Esophagus (tissue), 2 donors: ENCODE data around the gene CYP1A1. TPM values are rescaled to one million over a fixed set of nuclear protein-coding genes. Genes with fewer than 3 reads are reported as not detected.

ENCODE experiments used
- H3K27ac ChIP-seq, 2 donors: one replicate each; pipeline ENCODE4 v1.5.1; 2013; ENCODE audit warnings: low read depth in 2 of 2, mild to moderate bottlenecking in 2 of 2, inconsistent platforms in 1 of 2, low read length in 1 of 2, moderate library complexity in 1 of 2
- H3K27me3 ChIP-seq, 2 donors: one replicate each; pipeline ENCODE4 v1.6.1; 2013; ENCODE audit warnings: low read length in 2 of 2, control low read depth in 1 of 2, mild to moderate bottlenecking in 1 of 2; ENCODE audit not compliant: insufficient read depth in 2 of 2, control insufficient read depth in 1 of 2
- H3K36me3 ChIP-seq, 2 donors: one replicate each; pipeline ENCODE4 v1.6.1; 2013; ENCODE audit warnings: low read length in 1 of 2; ENCODE audit not compliant: control insufficient read depth in 2 of 2, insufficient read depth in 2 of 2
- H3K4me1 ChIP-seq, 2 donors: one replicate each; pipeline ENCODE4 v1.6.1; 2013; ENCODE audit warnings: low read length in 1 of 2; ENCODE audit not compliant: control insufficient read depth in 2 of 2, insufficient read depth in 2 of 2
- H3K4me3 ChIP-seq, 2 donors: one replicate each; pipeline ENCODE4 v1.5.1; 2013; ENCODE audit warnings: low read length in 2 of 2, mild to moderate bottlenecking in 2 of 2, low read depth in 1 of 2, moderate library complexity in 1 of 2
- H3K9me3 ChIP-seq, 2 donors: one replicate each; pipeline ENCODE4 v1.6.1; 2013; ENCODE audit warnings: mild to moderate bottlenecking in 2 of 2, low read depth in 1 of 2, low read length in 1 of 2, moderate library complexity in 1 of 2; ENCODE audit not compliant: control insufficient read depth in 2 of 2, insufficient read depth in 1 of 2
- WGBS, 2 donors: extraction: QIAGEN DNeasy Blood & Tissue Kit; methylation state at CpG; one replicate each; pipeline ENCODE4 v1.1.7; 2013; 5-methylcytosine and 5-hydroxymethylcytosine counted together
- polyA plus RNA-seq, 2 donors: library from polyadenylated mRNA; stranded (reverse); fragments of 200-250 nt; gene quantifications; one replicate each; pipeline ENCODE4 v1.2.3, GENCODE V29; 2013
- donor health status: healthy with polysubstance abuse.
- donor health status: Bipolar disorder and iron deficiency.

Gene CYP1A1
- polyA plus RNA-seq, 2 donors, result 0.08 to 1.9 TPM

- Histone ChIP-seq H3K27ac (no peak overlapping the region), H3K27me3 (peaks cover 0 to 3% of the 10 kb centered on the region in 2 donors), H3K4me1 (peaks cover 0 to 7% of the 10 kb centered on the region in 2 donors), H3K9me3 (no peaks in the 10 kb centered on the region), H3K36me3 (no peaks in the 10 kb centered on the region), H3K4me3 (no peak overlapping the region)
- 54 to 60% methylated on average over 15 of the region's 15 CpGs for WGBS, 2 donors
These were observed 38.1 kb upstream of the CYP1A1 start for GRCh38 chr15:74763416-74763815.

- 19 to 30% methylated on average over 6 of the region's 6 CpGs for WGBS, 2 donors
- H3K27ac ChIP-seq, result peak overlapping the region in 1 of 2 donors; percentile 5
- H3K36me3 ChIP-seq, result no peaks in the 10 kb centered on the region
These were observed 37.4 kb upstream of the CYP1A1 start for GRCh38 chr15:74762791-74763150.

GRCh38 chr15:74758736-74759135 is 33.4 kb upstream of the CYP1A1 start:
- H3K36me3 ChIP-seq, result no peaks in the 10 kb centered on the region
- WGBS, 2 donors, result 88 to 95% methylated on average over 8 of the region's 8 CpGs
- H3K27me3 ChIP-seq, result peaks cover 0 to 3% of the 10 kb centered on the region in 2 donors
- H3K4me1 ChIP-seq, result peaks cover 0 to 6% of the 10 kb centered on the region in 2 donors
- no peaks in the 10 kb centered on the region for H3K9me3 ChIP-seq
- no peak overlapping the region for H3K27ac ChIP-seq
- no peak overlapping the region for H3K4me3 ChIP-seq

More at GRCh38 chr15:74762791-74763150, 37.4 kb upstream of the CYP1A1 start:
- Histone ChIP-seq H3K9me3 (no peaks in the 10 kb centered on the region), H3K4me3 (no peak overlapping the region), H3K27me3 (peaks cover 0 to 3% of the 10 kb centered on the region in 2 donors), H3K4me1 (peaks cover 0 to 7% of the 10 kb centered on the region in 2 donors)

- H3K4me3 ChIP-seq, result no peak overlapping the region
These were observed 29.4 kb upstream of the CYP1A1 start for GRCh38 chr15:74754593-74755215.

GRCh38 chr15:74752531-74752930 is 27.2 kb upstream of the CYP1A1 start:
- WGBS, 2 donors, result 31 to 37% methylated on average over 5 of the region's 5 CpGs
- Histone ChIP-seq H3K27ac (no peak overlapping the region), H3K36me3 (no peaks in the 10 kb centered on the region)

More at GRCh38 chr15:74754593-74755215, 29.4 kb upstream of the CYP1A1 start:
- Histone ChIP-seq H3K27ac (no peak overlapping the region), H3K9me3 (no peaks in the 10 kb centered on the region), H3K36me3 (no peaks in the 10 kb centered on the region), H3K4me1 (no peaks in the 10 kb centered on the region), H3K27me3 (no peaks in the 10 kb centered on the region)
- 87 to 88% methylated on average over 20 of the region's 20 CpGs for WGBS, 2 donors

GRCh38 chr15:74752011-74752410 is 26.7 kb upstream of the CYP1A1 start:
- WGBS, 2 donors, result 60 to 73% methylated on average over 8 of the region's 8 CpGs
- no peak overlapping the region for H3K4me3 ChIP-seq
- H3K9me3 ChIP-seq, result no peaks in the 10 kb centered on the region
- no peak overlapping the region for H3K27ac ChIP-seq
- H3K36me3 ChIP-seq, result no peaks in the 10 kb centered on the region
- no peaks in the 10 kb centered on the region for H3K27me3 ChIP-seq
- H3K4me1 ChIP-seq, result no peaks in the 10 kb centered on the region

More at GRCh38 chr15:74752531-74752930, 27.2 kb upstream of the CYP1A1 start:
- H3K27me3 ChIP-seq, result no peaks in the 10 kb centered on the region
- no peaks in the 10 kb centered on the region for H3K4me1 ChIP-seq
- no peaks in the 10 kb centered on the region for H3K9me3 ChIP-seq
- H3K4me3 ChIP-seq, result no peak overlapping the region

GRCh38 chr15:74750751-74751150 is 25.4 kb upstream of the CYP1A1 start:
- Histone ChIP-seq H3K9me3 (no peaks in the 10 kb centered on the region), H3K4me1 (no peaks in the 10 kb centered on the region), H3K27me3 (no peaks in the 10 kb centered on the region), H3K4me3 (no peak overlapping the region), H3K27ac (no peak overlapping the region), H3K36me3 (no peaks in the 10 kb centered on the region)
- 52 to 54% methylated on average over 2 of the region's 2 CpGs for WGBS, 2 donors

GRCh38 chr15:74749832-74750231 is 24.5 kb upstream of the CYP1A1 start:
- WGBS, 2 donors, result 91 to 92% methylated on average over 20 of the region's 20 CpGs

GRCh38 chr15:74748322-74748946 is 23.1 kb upstream of the CYP1A1 start, which contains the start of gene CYP1A2:
TSS of gene CYP1A2 (plus strand) at chr15:74748845. CDS start at chr15:74749739, 894 bp downstream.
- H3K4me1 ChIP-seq, result no peaks in the 10 kb centered on the region
- no peaks in the 10 kb centered on the region for H3K36me3 ChIP-seq
- H3K27ac ChIP-seq, result no peak within 1 kb of the TSS
- no peaks in the 10 kb centered on the region for H3K9me3 ChIP-seq
- 61 to 85% methylated on average over 3 of the region's 3 CpGs for WGBS, 2 donors
- no peak within 1 kb of the TSS for H3K4me3 ChIP-seq
- H3K27me3 ChIP-seq, result no peaks in the 10 kb centered on the region

More at GRCh38 chr15:74749832-74750231, 24.5 kb upstream of the CYP1A1 start:
- no peaks in the 10 kb centered on the region for H3K36me3 ChIP-seq
- H3K4me3 ChIP-seq, result no peak overlapping the region
- no peaks in the 10 kb centered on the region for H3K27me3 ChIP-seq
- no peaks in the 10 kb centered on the region for H3K9me3 ChIP-seq
- no peak overlapping the region for H3K27ac ChIP-seq
- no peaks in the 10 kb centered on the region for H3K4me1 ChIP-seq

- Histone ChIP-seq H3K9me3 (peaks cover 4 to 5% of the 10 kb centered on the region in 2 donors), H3K4me3 (no peak overlapping the region), H3K4me1 (no peaks in the 10 kb centered on the region), H3K27ac (no peak overlapping the region), H3K36me3 (no peaks in the 10 kb centered on the region), H3K27me3 (no peaks in the 10 kb centered on the region)
- WGBS, 2 donors, result 71 to 80% methylated on average over 4 of the region's 4 CpGs
These were observed 21.1 kb upstream of the CYP1A1 start for GRCh38 chr15:74746389-74746788.
